B cell (primary cell): ENCODE measurements around the gene PLXNA3. TPM values are rescaled to one million over a fixed set of nuclear protein-coding genes. Genes with fewer than 3 reads are reported as not detected.

Experiments used
- ATAC-seq: fragments of 200-7000 bp; cut with Tn5 transposase; one replicate; pipeline ENCODE4 v1.10.0; 2021; ENCODE audit warnings: low read depth, mild to moderate bottlenecking, moderate number of reproducible peaks, moderate library complexity
- CTCF ChIA-PET: fragments of 350-600 bp; sonication (Branson Sonifier 250); formaldehyde crosslinking; loops from one replicate; lab custom pipeline; 2021; ENCODE audit warnings: antibody characterized with exemption, inconsistent platforms; lab: Charles Lee
- POLR2A ChIA-PET: fragments of 350-600 bp; sonication (Branson Sonifier 250); formaldehyde crosslinking; loops from one replicate; lab custom pipeline; 2021; ENCODE audit warnings: antibody characterized with exemption; lab: Charles Lee
- DNase-seq: peaks from one replicate; pipeline ENCODE4 v3.0.0; 2013
- H2AFZ ChIP-seq: 2 replicates; pipeline ENCODE4 v1.6.1; 2012; ENCODE audit warnings: mild to moderate bottlenecking, low read depth, low read length; ENCODE audit not compliant: insufficient read depth, poor library complexity, severe bottlenecking
- H3K27ac ChIP-seq, 2 donors: 1 replicate in 1 of 2; 2 replicates in 1 of 2; pipeline ENCODE4 v1.5.1; 2012 to 2013; ENCODE audit warnings: low read length in 2 of 2, mild to moderate bottlenecking in 2 of 2, moderate library complexity in 1 of 2
- H3K27me3 ChIP-seq, 4 experiments: fragments of 200-600 bp in 1 of 4; sonication (generic) in 1 of 4; replicated peaks in 1 of 4; 1 replicate in 2 of 4; 2 replicates in 2 of 4; pipeline versions ENCODE4 v1.6.1 to v1.7.0; 2013 to 2016; ENCODE audit warnings: low read length in 3 of 4, mild to moderate bottlenecking in 2 of 4, mixed read lengths in 1 of 4, moderate library complexity in 1 of 4; ENCODE audit not compliant: insufficient read depth in 4 of 4, control insufficient read depth in 3 of 4; ENCODE audit errors: control extremely low read depth in 1 of 4
- H3K36me3 ChIP-seq, 2 experiments: replicated peaks in 1 of 2; 1 replicate in 1 of 2; 2 replicates in 1 of 2; pipeline versions ENCODE4 v1.6.1 to v1.7.1; 2013; ENCODE audit warnings: low read length in 1 of 2; ENCODE audit not compliant: insufficient read depth in 2 of 2, control insufficient read depth in 1 of 2; ENCODE audit errors: control extremely low read depth in 1 of 2, extremely low read depth in 1 of 2
- H3K4me1 ChIP-seq, 2 donors: fragments of 200-600 bp in 1 of 2; sonication (generic) in 1 of 2; 1 replicate in 1 of 2; 2 replicates in 1 of 2; pipeline versions ENCODE4 v1.5.1 to v1.6.1; 2013 to 2017; ENCODE audit warnings: low read length in 2 of 2; ENCODE audit not compliant: control insufficient read depth in 2 of 2, insufficient read depth in 2 of 2
- H3K4me2 ChIP-seq: replicated peaks from 2 replicates; pipeline ENCODE3; 2012; ENCODE audit warnings: mild to moderate bottlenecking, low read depth, low read length; ENCODE audit not compliant: poor library complexity, severe bottlenecking
- H3K4me3 ChIP-seq, 5 experiments: fragments of 200-600 bp in 1 of 5; sonication (generic) in 1 of 5; 1 replicate in 3 of 5; 2 replicates in 2 of 5; pipeline versions ENCODE4 v1.5.1 to v1.7.0; 2011 to 2016; ENCODE audit warnings: low read length in 4 of 5, mild to moderate bottlenecking in 4 of 5, low read depth in 2 of 5, control low read depth in 1 of 5, moderate library complexity in 1 of 5; ENCODE audit not compliant: insufficient read depth in 1 of 5; ENCODE audit errors: control extremely low read depth in 1 of 5, extremely low read depth in 1 of 5
- H3K79me2 ChIP-seq: fragments of 200-600 bp; sonication (generic); one replicate; pipeline ENCODE4 v1.6.0; 2016; ENCODE audit warnings: low read length; ENCODE audit not compliant: control insufficient read depth, insufficient read depth
- H3K9ac ChIP-seq: fragments of 200-600 bp; sonication (generic); 2 replicates; pipeline ENCODE4 v1.6.1; 2017; ENCODE audit warnings: mild to moderate bottlenecking, low read length, moderate library complexity
- H3K9me3 ChIP-seq, 3 donors: one replicate each; pipeline versions ENCODE4 v1.6.1 to v1.7.1; 2013; ENCODE audit warnings: low read length in 2 of 3; ENCODE audit not compliant: control insufficient read depth in 2 of 3, insufficient read depth in 1 of 3; ENCODE audit errors: control extremely low read depth in 1 of 3
- H4K20me1 ChIP-seq: 2 replicates; pipeline ENCODE4 v1.6.0; 2012; ENCODE audit warnings: mild to moderate bottlenecking, low read length; ENCODE audit not compliant: insufficient read depth, control insufficient read depth, poor library complexity, severe bottlenecking
- H3K27ac Mint-ChIP-seq: one replicate; pipeline ENCODE4 v1.8.0; 2021; ENCODE audit warnings: mixed read lengths
- H3K27me3 Mint-ChIP-seq: one replicate; pipeline ENCODE4 v1.8.0; 2021; ENCODE audit warnings: mixed read lengths
- H3K4me1 Mint-ChIP-seq: one replicate; pipeline ENCODE4 v1.8.0; 2021; ENCODE audit warnings: mixed read lengths
- H3K4me3 Mint-ChIP-seq: one replicate; pipeline ENCODE4 v1.8.0; 2021; ENCODE audit warnings: mixed read lengths
- H3K9me3 Mint-ChIP-seq: one replicate; pipeline ENCODE4 v1.8.0; 2022; ENCODE audit warnings: mixed read lengths; ENCODE audit not compliant: insufficient read depth
- EZH2 ChIP-seq: IDR thresholded peaks from 2 replicates; pipeline ENCODE4 v1.6.1; 2012; ENCODE audit warnings: borderline replicate concordance, low read depth, mild to moderate bottlenecking, moderate library complexity, low read length; ENCODE audit not compliant: insufficient read depth, poor library complexity, severe bottlenecking
- WGBS: methylation state at CpG from one replicate; pipeline ENCODE4 v1.1.5; 2013; ENCODE audit warnings: missing lambda C conversion rate; ENCODE audit not compliant: insufficient coverage; 5-methylcytosine and 5-hydroxymethylcytosine counted together
- intact Hi-C: fragments of 100-400 bp; cut with micrococcal nuclease; formaldehyde crosslinking; loops from one replicate; pipeline ENCODE4 v1.10.0; 2022
- polyA plus RNA-seq: library from polyadenylated mRNA; depleted of rRNA; stranded (reverse); fragments of >200 nt; gene quantifications from 2 replicates; pipeline ENCODE4 v1.2.3, GENCODE V29; 2012
- total RNA-seq, 2 donors: library from RNA; stranded (reverse); fragments of 120-200 nt in 1 of 2; gene quantifications; 1 replicate in 1 of 2; 2 replicates in 1 of 2; pipeline versions ENCODE4 v1.2.3 to v1.2.4, GENCODE V29; 2013 to 2022
- TF ChIP-seq, protein P1 (sequence below): fragments of 200-600 bp; IDR thresholded peaks from one replicate; pipeline ENCODE4 v1.8.0; 2022; ENCODE audit warnings: antibody characterized with exemption, mild to moderate bottlenecking

PLXNA3 gene
- total and polyA plus RNA-seq, 2 donors (not counting 1 experiment from before 2014, with no cell fraction given), result 68.6 to 114 TPM

DNA sequence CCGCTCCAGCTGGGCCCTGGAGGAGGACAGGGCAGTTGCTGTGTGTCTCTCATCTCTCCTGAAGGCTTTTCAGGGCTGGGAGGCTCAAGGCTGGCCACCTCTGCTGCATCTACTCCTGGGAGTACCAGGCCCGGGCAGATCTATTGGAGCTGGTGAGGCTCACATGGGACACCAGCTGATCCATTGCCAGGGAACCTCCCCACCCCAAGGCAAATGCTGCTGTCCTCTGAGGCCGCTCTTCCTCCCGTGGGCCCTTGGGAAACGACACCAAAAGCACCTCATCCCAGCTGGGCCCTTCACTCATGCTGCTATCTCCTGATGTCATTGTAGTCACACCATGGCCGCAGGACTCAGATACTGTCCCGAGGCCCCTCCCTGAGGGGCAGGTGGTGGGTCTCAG lies 24.7 kb downstream of the PLXNA3 start:
- ChIA-PET CTCF (no interaction called here), POLR2A (no interaction called here)
- no peak overlapping the region for H3K4me2 ChIP-seq
- peaks cover 11 to 33% of the 10 kb centered on the region in 2 donors for H3K4me1 ChIP-seq
- WGBS, result 89% methylated on average over 3 of the region's 7 CpGs
- H3K27ac ChIP-seq, result no peak overlapping the region
- H3K79me2 ChIP-seq, result peaks cover 15% of the 10 kb centered on the region
- no peaks in the 10 kb centered on the region for H3K27me3 ChIP-seq
- ATAC-seq (no peak), DNase-seq (no peak)
- Mint-ChIP-seq H3K27ac (no peak overlapping the region), H3K27me3 (no peaks in the 10 kb centered on the region), H3K4me3 (no peak overlapping the region), H3K9me3 (no peaks in the 10 kb centered on the region), H3K4me1 (peaks cover 23% of the 10 kb centered on the region)
- no peak overlapping the region for H3K9ac ChIP-seq
- no peak for TF ChIP-seq EZH2
- TF ChIP-seq, protein P1, sequence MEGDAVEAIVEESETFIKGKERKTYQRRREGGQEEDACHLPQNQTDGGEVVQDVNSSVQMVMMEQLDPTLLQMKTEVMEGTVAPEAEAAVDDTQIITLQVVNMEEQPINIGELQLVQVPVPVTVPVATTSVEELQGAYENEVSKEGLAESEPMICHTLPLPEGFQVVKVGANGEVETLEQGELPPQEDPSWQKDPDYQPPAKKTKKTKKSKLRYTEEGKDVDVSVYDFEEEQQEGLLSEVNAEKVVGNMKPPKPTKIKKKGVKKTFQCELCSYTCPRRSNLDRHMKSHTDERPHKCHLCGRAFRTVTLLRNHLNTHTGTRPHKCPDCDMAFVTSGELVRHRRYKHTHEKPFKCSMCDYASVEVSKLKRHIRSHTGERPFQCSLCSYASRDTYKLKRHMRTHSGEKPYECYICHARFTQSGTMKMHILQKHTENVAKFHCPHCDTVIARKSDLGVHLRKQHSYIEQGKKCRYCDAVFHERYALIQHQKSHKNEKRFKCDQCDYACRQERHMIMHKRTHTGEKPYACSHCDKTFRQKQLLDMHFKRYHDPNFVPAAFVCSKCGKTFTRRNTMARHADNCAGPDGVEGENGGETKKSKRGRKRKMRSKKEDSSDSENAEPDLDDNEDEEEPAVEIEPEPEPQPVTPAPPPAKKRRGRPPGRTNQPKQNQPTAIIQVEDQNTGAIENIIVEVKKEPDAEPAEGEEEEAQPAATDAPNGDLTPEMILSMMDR, result no peak
- H3K4me3 ChIP-seq, result no peak overlapping the region
- H3K9me3 ChIP-seq, result no peaks in the 10 kb centered on the region
- H2AFZ ChIP-seq, result no peak overlapping the region
- H4K20me1 ChIP-seq, result no peaks in the 10 kb centered on the region
- peaks cover 0 to 11% of the 10 kb centered on the region in 2 experiments for H3K36me3 ChIP-seq
- intact Hi-C loops, result no loop called here

DNA sequence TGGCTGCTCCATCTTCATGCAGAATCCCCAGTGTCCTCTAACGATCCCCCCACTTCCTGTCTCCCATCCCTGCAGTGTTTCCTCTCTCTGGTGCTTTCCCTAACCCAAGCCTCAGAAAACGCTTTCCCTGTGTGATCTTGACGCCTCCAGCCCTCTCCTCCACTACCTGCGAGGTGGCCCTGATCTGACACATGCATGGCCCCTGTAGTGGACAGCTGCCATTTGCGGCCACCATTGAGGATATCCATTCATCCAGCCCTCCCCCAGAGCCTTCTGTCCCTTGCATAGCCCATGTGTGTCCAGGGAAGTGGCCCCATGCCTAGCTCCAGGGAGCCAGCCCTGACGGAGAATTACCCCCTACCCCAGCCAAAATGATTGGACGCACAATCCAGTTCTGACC lies 25.2 kb downstream of the PLXNA3 start:
- H3K79me2 ChIP-seq, result peaks cover 15% of the 10 kb centered on the region
- DNase-seq (no peak), ATAC-seq (no peak)
- H3K9me3 Mint-ChIP-seq, result no peaks in the 10 kb centered on the region
- peaks cover 0 to 13% of the 10 kb centered on the region in 2 experiments for H3K36me3 ChIP-seq
- no peaks in the 10 kb centered on the region for H3K27me3 ChIP-seq
- no peak for TF ChIP-seq EZH2
- TF ChIP-seq, protein P1, result no peak
- no peak overlapping the region for H3K9ac ChIP-seq
- no peak overlapping the region for H3K4me2 ChIP-seq
- H4K20me1 ChIP-seq, result no peaks in the 10 kb centered on the region
- H2AFZ ChIP-seq, result no peak overlapping the region
- H3K4me3 Mint-ChIP-seq, result peak overlapping the region; percentile 26
- H3K4me1 Mint-ChIP-seq, result peaks cover 20% of the 10 kb centered on the region
- peaks cover 11 to 28% of the 10 kb centered on the region in 2 donors for H3K4me1 ChIP-seq
- 69% methylated on average over 4 of the region's 7 CpGs for WGBS
- POLR2A ChIA-PET, result no interaction called here
- no peak overlapping the region for H3K27ac ChIP-seq
- no peak overlapping the region for H3K4me3 ChIP-seq
- intact Hi-C loops, result no loop called here
- H3K27ac Mint-ChIP-seq, result no peak overlapping the region
- no peaks in the 10 kb centered on the region for H3K9me3 ChIP-seq
- CTCF ChIA-PET, result no interaction called here
- no peaks in the 10 kb centered on the region for H3K27me3 Mint-ChIP-seq
